ENCODE measurements around the gene MORN1. TPM values are rescaled to one million over a fixed set of nuclear protein-coding genes. Genes with fewer than 3 reads are reported as not detected.

Gene MORN1
- total RNA-seq, 1 experiment from 2014 or later, result 5.6 TPM

- no peak for DNase-seq (ENCODE audit: low read depth)
These were observed 31.2 kb upstream of the MORN1 start for GRCh38 chr1:2422523-2422922.

GRCh38 chr1:2419416-2419815 lies 28.1 kb upstream of the MORN1 start:
- DNase-seq (ENCODE audit: low read depth), result no peak

- DNase-seq (ENCODE audit: low read depth), result no peak
These were observed 27.5 kb upstream of the MORN1 start for GRCh38 chr1:2418791-2419320.

- DNase-seq (ENCODE audit: low read depth), result no peak
These were observed 26.5 kb upstream of the MORN1 start for GRCh38 chr1:2417833-2418225.

GRCh38 chr1:2417083-2417832 lies 25.9 kb upstream of the MORN1 start:
- no peak for DNase-seq (ENCODE audit: low read depth)

GRCh38 chr1:2416403-2416802 lies 25.0 kb upstream of the MORN1 start:
- no peak for DNase-seq (ENCODE audit: low read depth)

- no peak for DNase-seq (ENCODE audit: low read depth)
These were observed 24.5 kb upstream of the MORN1 start for GRCh38 chr1:2415801-2416208.

GRCh38 chr1:2415337-2415736 lies 24.0 kb upstream of the MORN1 start:
- no peak for DNase-seq (ENCODE audit: low read depth)

- DNase-seq (ENCODE audit: low read depth), result peak; percentile 59
These were observed 23.1 kb upstream of the MORN1 start for GRCh38 chr1:2414297-2414958.

GRCh38 chr1:2413495-2414296 lies 22.3 kb upstream of the MORN1 start:
- no peak for DNase-seq (ENCODE audit: low read depth)

GRCh38 chr1:2412773-2413494 lies 21.6 kb upstream of the MORN1 start:
- DNase-seq (ENCODE audit: low read depth), result peak; percentile 48

- DNase-seq (ENCODE audit: low read depth), result peak; percentile 84
These were observed 21.0 kb upstream of the MORN1 start, which contains the start of gene PEX10 for GRCh38 chr1:2412395-2412772. Gene PEX10 (minus strand): TSS chr1:2412564. CDS start chr1:2412502, 62 bp downstream.

GRCh38 chr1:2411801-2412394 lies 20.5 kb upstream of the MORN1 start:
- DNase-seq (ENCODE audit: low read depth), result peak; percentile 34

- DNase-seq (ENCODE audit: low read depth), result no peak
These were observed 18.4 kb upstream of the MORN1 start for GRCh38 chr1:2409745-2410144.

- no peak for DNase-seq (ENCODE audit: low read depth)
These were observed 17.5 kb upstream of the MORN1 start for GRCh38 chr1:2408859-2409276.

- DNase-seq (ENCODE audit: low read depth), result no peak
These were observed 17.1 kb upstream of the MORN1 start for GRCh38 chr1:2408456-2408855.

GRCh38 chr1:2407991-2408275 lies 16.6 kb upstream of the MORN1 start:
- DNase-seq (ENCODE audit: low read depth), result no peak

- no peak for DNase-seq (ENCODE audit: low read depth)
These were observed 16.0 kb upstream of the MORN1 start for GRCh38 chr1:2407166-2407990.

- DNase-seq (ENCODE audit: low read depth), result no peak
These were observed 15.2 kb upstream of the MORN1 start for GRCh38 chr1:2406451-2407041.
